HepG2 (cell line): ENCODE data around the gene ADI1. TPM values are rescaled to one million over a fixed set of nuclear protein-coding genes. Genes with fewer than 3 reads are reported as not detected.

Source experiments
- ELF4 ChIP-seq: sonication (generic); formaldehyde crosslinking; IDR thresholded peaks from 2 replicates; pipeline ENCODE4 v1.5.0; 2020; ENCODE audit warnings: missing genetic modification reagents, mild to moderate bottlenecking, moderate library complexity, borderline replicate concordance
- HES4 ChIP-seq: sonication (generic); formaldehyde crosslinking; IDR thresholded peaks from 2 replicates; pipeline ENCODE4 v1.9.0; 2021; ENCODE audit warnings: mild to moderate bottlenecking, missing genetic modification reagents, borderline replicate concordance
- MATR3 ChIP-seq: sonication (generic); formaldehyde crosslinking; IDR thresholded peaks from 2 replicates; pipeline ENCODE4 v1.4.0; 2020; ENCODE audit warnings: missing genetic modification reagents
- MED1 ChIP-seq: sonication (generic); formaldehyde crosslinking; IDR thresholded peaks from 2 replicates; pipeline ENCODE4 v1.4.0; 2020; ENCODE audit warnings: missing genetic modification reagents
- NFE2L1 ChIP-seq: sonication (generic); formaldehyde crosslinking; IDR thresholded peaks from 2 replicates; pipeline ENCODE4 v1.4.0; 2020; ENCODE audit warnings: missing genetic modification reagents, mild to moderate bottlenecking, borderline replicate concordance
- NFIC ChIP-seq: IDR thresholded peaks from 2 replicates; pipeline ENCODE4 v1.6.1; 2012; ENCODE audit warnings: mild to moderate bottlenecking, low read length, inconsistent platforms
- RFX1 ChIP-seq: fragments of 450-650 bp; IDR thresholded peaks from 2 replicates; pipeline ENCODE4 v1.6.1; 2017
- U2AF2 ChIP-seq: fragments of 200-400 bp; formaldehyde crosslinking; IDR thresholded peaks from 2 replicates; pipeline ENCODE4 v1.6.1; 2017; ENCODE audit warnings: low read depth, mild to moderate bottlenecking, low read length
- ZNF230 ChIP-seq: sonication (generic); formaldehyde crosslinking; IDR thresholded peaks from 2 replicates; pipeline ENCODE4 v1.4.0; 2020; ENCODE audit warnings: mild to moderate bottlenecking, missing genetic modification reagents
- ZNF367 ChIP-seq: sonication (generic); formaldehyde crosslinking; IDR thresholded peaks from 2 replicates; pipeline ENCODE4 v1.4.0; 2020; ENCODE audit warnings: missing genetic modification reagents, borderline replicate concordance
- ZNF496 ChIP-seq: sonication (generic); formaldehyde crosslinking; IDR thresholded peaks from 2 replicates; pipeline ENCODE4 v1.8.1; 2023; ENCODE audit warnings: mild to moderate bottlenecking, moderate library complexity, missing genetic modification reagents; ENCODE audit not compliant: insufficient replicate concordance
- ZNF672 ChIP-seq: sonication (generic); formaldehyde crosslinking; IDR thresholded peaks from 2 replicates; pipeline ENCODE4 v1.8.1; 2022; ENCODE audit warnings: missing genetic modification reagents
- ZNF841 ChIP-seq: sonication (generic); formaldehyde crosslinking; IDR thresholded peaks from 2 replicates; pipeline ENCODE4 v1.8.1; 2023; ENCODE audit warnings: missing genetic modification reagents, borderline replicate concordance
- ZNF878 ChIP-seq: sonication (generic); formaldehyde crosslinking; IDR thresholded peaks from 2 replicates; pipeline ENCODE4 v1.8.1; 2023; ENCODE audit warnings: mild to moderate bottlenecking, missing genetic modification reagents, moderate library complexity
- polyA plus RNA-seq, 8 experiments: library from polyadenylated mRNA; depleted of rRNA in 3 of 8; stranded (reverse) in 7 of 8; unstranded in 1 of 8; fragments of >200 nt; fragmentation: Illumina TruSeq in 4 of 8; extraction: Trizol in 4 of 8; gene quantifications; 2 replicates each; pipeline versions ENCODE4 v1.2.1 to v1.2.3, GENCODE V29; 2011 to 2016; ENCODE audit warnings: low read depth in 4 of 8, missing spikeins in 1 of 8, mixed read lengths in 1 of 8; ENCODE audit not compliant: insufficient read depth in 1 of 8
- total RNA-seq, 5 experiments: library from RNA; depleted of rRNA; stranded (reverse); fragments of >200 nt; fragmentation: Illumina TruSeq; extraction: Trizol; gene quantifications; 2 replicates each; pipeline ENCODE4 v1.2.3, GENCODE V29; 2016; ENCODE audit warnings: low read depth in 1 of 5
- TF ChIP-seq, protein P1 (sequence below), 2 experiments: fragments of 450-650 bp in 1 of 2; sonication (generic) in 1 of 2; formaldehyde crosslinking in 1 of 2; IDR thresholded peaks; 2 replicates each; pipeline versions ENCODE4 v1.6.1 to v1.8.0; 2016 to 2022; ENCODE audit warnings: antibody characterized with exemption in 1 of 2, mild to moderate bottlenecking in 1 of 2, missing genetic modification reagents in 1 of 2
- TF ChIP-seq, protein P2 (sequence below): IDR thresholded peaks from 2 replicates; pipeline ENCODE4 v1.6.1; 2016; ENCODE audit warnings: missing compliant biosample characterization, missing genetic modification reagents, borderline replicate concordance
- TF ChIP-seq, protein P3 (sequence below): sonication (generic); formaldehyde crosslinking; IDR thresholded peaks from 2 replicates; pipeline ENCODE4 v1.4.0; 2020; ENCODE audit warnings: mild to moderate bottlenecking, missing genetic modification reagents
- TF ChIP-seq, protein P4 (sequence below): sonication (generic); formaldehyde crosslinking; IDR thresholded peaks from 2 replicates; pipeline ENCODE4 v1.4.0; 2020; ENCODE audit warnings: mild to moderate bottlenecking, missing genetic modification reagents

ADI1 gene
- total and polyA plus RNA-seq, 2 of the 13 experiments (the other 11 are each of a cell fraction or from before 2014, with no cell fraction given): 28.7 to 123 TPM

GRCh38 chr2:3523551-3524041, 4.3 kb upstream of the ADI1 start (continued):
- TF ChIP-seq ELF4 (CRISPR knock-in tag) (no peak), HES4 (CRISPR knock-in tag) (no peak), ZNF496 (CRISPR knock-in tag) (no peak), MED1 (CRISPR knock-in tag) (no peak), U2AF2 (no peak), ZNF878 (CRISPR knock-in tag) (0 out of 2 replicates have a peak, but pooled peaks have one; percentile 30), RFX1 (no peak), ZNF672 (CRISPR knock-in tag) (no peak), NFE2L1 (CRISPR knock-in tag) (no peak), NFIC (0 out of 2 replicates have a peak, but pooled peaks have one; percentile 26), ZNF367 (no peak), ZNF841 (CRISPR knock-in tag) (no peak), MATR3 (CRISPR knock-in tag) (no peak), ZNF230 (no peak)
- TF ChIP-seq, protein P1, sequence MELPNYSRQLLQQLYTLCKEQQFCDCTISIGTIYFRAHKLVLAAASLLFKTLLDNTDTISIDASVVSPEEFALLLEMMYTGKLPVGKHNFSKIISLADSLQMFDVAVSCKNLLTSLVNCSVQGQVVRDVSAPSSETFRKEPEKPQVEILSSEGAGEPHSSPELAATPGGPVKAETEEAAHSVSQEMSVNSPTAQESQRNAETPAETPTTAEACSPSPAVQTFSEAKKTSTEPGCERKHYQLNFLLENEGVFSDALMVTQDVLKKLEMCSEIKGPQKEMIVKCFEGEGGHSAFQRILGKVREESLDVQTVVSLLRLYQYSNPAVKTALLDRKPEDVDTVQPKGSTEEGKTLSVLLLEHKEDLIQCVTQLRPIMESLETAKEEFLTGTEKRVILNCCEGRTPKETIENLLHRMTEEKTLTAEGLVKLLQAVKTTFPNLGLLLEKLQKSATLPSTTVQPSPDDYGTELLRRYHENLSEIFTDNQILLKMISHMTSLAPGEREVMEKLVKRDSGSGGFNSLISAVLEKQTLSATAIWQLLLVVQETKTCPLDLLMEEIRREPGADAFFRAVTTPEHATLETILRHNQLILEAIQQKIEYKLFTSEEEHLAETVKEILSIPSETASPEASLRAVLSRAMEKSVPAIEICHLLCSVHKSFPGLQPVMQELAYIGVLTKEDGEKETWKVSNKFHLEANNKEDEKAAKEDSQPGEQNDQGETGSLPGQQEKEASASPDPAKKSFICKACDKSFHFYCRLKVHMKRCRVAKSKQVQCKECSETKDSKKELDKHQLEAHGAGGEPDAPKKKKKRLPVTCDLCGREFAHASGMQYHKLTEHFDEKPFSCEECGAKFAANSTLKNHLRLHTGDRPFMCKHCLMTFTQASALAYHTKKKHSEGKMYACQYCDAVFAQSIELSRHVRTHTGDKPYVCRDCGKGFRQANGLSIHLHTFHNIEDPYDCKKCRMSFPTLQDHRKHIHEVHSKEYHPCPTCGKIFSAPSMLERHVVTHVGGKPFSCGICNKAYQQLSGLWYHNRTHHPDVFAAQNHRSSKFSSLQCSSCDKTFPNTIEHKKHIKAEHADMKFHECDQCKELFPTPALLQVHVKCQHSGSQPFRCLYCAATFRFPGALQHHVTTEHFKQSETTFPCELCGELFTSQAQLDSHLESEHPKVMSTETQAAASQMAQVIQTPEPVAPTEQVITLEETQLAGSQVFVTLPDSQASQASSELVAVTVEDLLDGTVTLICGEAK (IDR thresholded peaks at IDR 0.05): no peak
- TF ChIP-seq, protein P1 (CRISPR knock-in tag; IDR thresholded peaks at IDR 0.05): no peak
- TF ChIP-seq, protein P2, sequence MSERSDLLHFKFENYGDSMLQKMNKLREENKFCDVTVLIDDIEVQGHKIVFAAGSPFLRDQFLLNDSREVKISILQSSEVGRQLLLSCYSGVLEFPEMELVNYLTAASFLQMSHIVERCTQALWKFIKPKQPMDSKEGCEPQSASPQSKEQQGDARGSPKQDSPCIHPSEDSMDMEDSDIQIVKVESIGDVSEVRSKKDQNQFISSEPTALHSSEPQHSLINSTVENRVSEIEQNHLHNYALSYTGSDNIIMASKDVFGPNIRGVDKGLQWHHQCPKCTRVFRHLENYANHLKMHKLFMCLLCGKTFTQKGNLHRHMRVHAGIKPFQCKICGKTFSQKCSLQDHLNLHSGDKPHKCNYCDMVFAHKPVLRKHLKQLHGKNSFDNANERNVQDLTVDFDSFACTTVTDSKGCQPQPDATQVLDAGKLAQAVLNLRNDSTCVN (CRISPR knock-in tag): no peak
- TF ChIP-seq, protein P3, sequence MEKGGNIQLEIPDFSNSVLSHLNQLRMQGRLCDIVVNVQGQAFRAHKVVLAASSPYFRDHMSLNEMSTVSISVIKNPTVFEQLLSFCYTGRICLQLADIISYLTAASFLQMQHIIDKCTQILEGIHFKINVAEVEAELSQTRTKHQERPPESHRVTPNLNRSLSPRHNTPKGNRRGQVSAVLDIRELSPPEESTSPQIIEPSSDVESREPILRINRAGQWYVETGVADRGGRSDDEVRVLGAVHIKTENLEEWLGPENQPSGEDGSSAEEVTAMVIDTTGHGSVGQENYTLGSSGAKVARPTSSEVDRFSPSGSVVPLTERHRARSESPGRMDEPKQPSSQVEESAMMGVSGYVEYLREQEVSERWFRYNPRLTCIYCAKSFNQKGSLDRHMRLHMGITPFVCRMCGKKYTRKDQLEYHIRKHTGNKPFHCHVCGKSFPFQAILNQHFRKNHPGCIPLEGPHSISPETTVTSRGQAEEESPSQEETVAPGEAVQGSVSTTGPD (CRISPR knock-in tag): no peak
- TF ChIP-seq, protein P4, sequence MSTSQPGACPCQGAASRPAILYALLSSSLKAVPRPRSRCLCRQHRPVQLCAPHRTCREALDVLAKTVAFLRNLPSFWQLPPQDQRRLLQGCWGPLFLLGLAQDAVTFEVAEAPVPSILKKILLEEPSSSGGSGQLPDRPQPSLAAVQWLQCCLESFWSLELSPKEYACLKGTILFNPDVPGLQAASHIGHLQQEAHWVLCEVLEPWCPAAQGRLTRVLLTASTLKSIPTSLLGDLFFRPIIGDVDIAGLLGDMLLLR (CRISPR knock-in tag): no peak
